ENCODE results near the gene KCNIP4.

Gene KCNIP4

GRCh38 chr4:21577056-21577455 is 371.5 kb downstream of the KCNIP4 start:
- Histone ChIP-seq H3K27ac (replicated peaks) (no peak overlapping the region), H3K4me3 (replicated peaks; ENCODE audit: insufficient read depth, low read length) (no peak overlapping the region), H3K27me3 (ENCODE audit: insufficient read depth, poor library complexity, severe bottlenecking) (no peaks in the 10 kb centered on the region)
- no peak for DNase-seq (ENCODE audit: low read depth in 1 of 2, low spot score in 1 of 2)
- TF ChIP-seq GABPA (IDR thresholded peaks at IDR 0.05; ENCODE audit: low read depth) (no peak), REST (IDR thresholded peaks at IDR 0.05; ENCODE audit: insufficient replicate concordance, low read depth) (no peak), CTCF (IDR thresholded peaks at IDR 0.05; ENCODE audit: insufficient read depth, low read length) (no peak), SPI1 (IDR thresholded peaks at IDR 0.05; ENCODE audit: borderline replicate concordance, low read depth) (no peak), POLR2AphosphoS5 (IDR thresholded peaks at IDR 0.05; ENCODE audit: low read depth) (no peak)

GRCh38 chr4:21571100-21571499 is 377.5 kb downstream of the KCNIP4 start:
- no peak for DNase-seq (ENCODE audit: low read depth in 1 of 2, low spot score in 1 of 2)
- no peaks in the 10 kb centered on the region for H3K27me3 ChIP-seq (ENCODE audit: insufficient read depth, poor library complexity, severe bottlenecking)
- TF ChIP-seq POLR2AphosphoS5 (IDR thresholded peaks at IDR 0.05; ENCODE audit: low read depth) (no peak), REST (IDR thresholded peaks at IDR 0.05; ENCODE audit: insufficient replicate concordance, low read depth) (no peak), SPI1 (IDR thresholded peaks at IDR 0.05; ENCODE audit: borderline replicate concordance, low read depth) (no peak), CTCF (IDR thresholded peaks at IDR 0.05; ENCODE audit: insufficient read depth, low read length) (no peak), GABPA (IDR thresholded peaks at IDR 0.05; ENCODE audit: low read depth) (no peak)
- H3K4me3 ChIP-seq (replicated peaks; ENCODE audit: insufficient read depth, low read length): no peak overlapping the region
- H3K27ac ChIP-seq (replicated peaks): no peak overlapping the region

- H3K27ac ChIP-seq (replicated peaks): no peak overlapping the region
- TF ChIP-seq POLR2AphosphoS5 (IDR thresholded peaks at IDR 0.05; ENCODE audit: low read depth) (no peak), SPI1 (IDR thresholded peaks at IDR 0.05; ENCODE audit: borderline replicate concordance, low read depth) (no peak)
- no peak for DNase-seq (ENCODE audit: low read depth in 1 of 2, low spot score in 1 of 2)
- H3K27me3 ChIP-seq (ENCODE audit: insufficient read depth, poor library complexity, severe bottlenecking): no peaks in the 10 kb centered on the region
- no peak overlapping the region for H3K4me3 ChIP-seq (replicated peaks; ENCODE audit: insufficient read depth, low read length)
Measured at GRCh38 chr4:21569638-21570037, 378.9 kb downstream of the KCNIP4 start.

- no peak overlapping the region for H3K4me3 ChIP-seq (replicated peaks; ENCODE audit: insufficient read depth, low read length)
- H3K27ac ChIP-seq (replicated peaks): no peak overlapping the region
- no peaks in the 10 kb centered on the region for H3K27me3 ChIP-seq (ENCODE audit: insufficient read depth, poor library complexity, severe bottlenecking)
- no peak for TF ChIP-seq SPI1 (IDR thresholded peaks at IDR 0.05; ENCODE audit: borderline replicate concordance, low read depth)
- TF ChIP-seq CTCF (IDR thresholded peaks at IDR 0.05; ENCODE audit: insufficient read depth, low read length): no peak
- TF ChIP-seq REST (IDR thresholded peaks at IDR 0.05; ENCODE audit: insufficient replicate concordance, low read depth): no peak
- TF ChIP-seq GABPA (IDR thresholded peaks at IDR 0.05; ENCODE audit: low read depth): no peak
- no peak for TF ChIP-seq POLR2AphosphoS5 (IDR thresholded peaks at IDR 0.05; ENCODE audit: low read depth)
- no peak for DNase-seq (ENCODE audit: low read depth in 1 of 2, low spot score in 1 of 2)
Measured at GRCh38 chr4:21555083-21555482, 393.5 kb downstream of the KCNIP4 start.

Data from HL-60 (cell line).